Loucy (cell line): Measurements from ENCODE around the gene SNX20.

Source experiments
- CTCF ChIP-seq: fragments of 200-600 bp; sonication (generic); conservative IDR thresholded peaks from 2 replicates; pipeline ENCODE4 v1.5.1; 2014; ENCODE audit warnings: mild to moderate bottlenecking, antibody characterized with exemption, low read length
- EZH2phosphoT487 ChIP-seq: fragments of 200-600 bp; IDR thresholded peaks from 2 replicates; pipeline ENCODE4 v1.6.1; 2018; ENCODE audit warnings: antibody characterized with exemption, mild to moderate bottlenecking, moderate library complexity, borderline replicate concordance

GRCh38 chr16:50724306-50724705, 43.2 kb upstream of the SNX20 start:
- TF ChIP-seq CTCF (no peak), EZH2phosphoT487 (no peak)
